K562 (cell line): ENCODE results near the gene ATP13A1. TPM values are rescaled to one million over a fixed set of nuclear protein-coding genes. Genes with fewer than 3 reads are reported as not detected.

Source experiments
- ATAC-seq: fragments of 200-7000 bp; cut with Tn5 transposase; 3 replicates; pipeline ENCODE4 v1.9.1; 2020; ENCODE audit warnings: moderate library complexity
- BruUV-seq: library from RNA; stranded (reverse); fragments of 400-500 nt; replicated peaks from 2 replicates; lab custom pipeline; 2021; lab: Mats Ljungman, UMichigan
- CTCF ChIA-PET: fragments of 300-600 bp; formaldehyde crosslinking; extraction: SDS; loops from one replicate; lab custom pipeline; 2021; ENCODE audit warnings: low intra/inter-chr PET ratio; lab: Yijun Ruan, JAX
- POLR2A ChIA-PET: fragments of 300-600, 350-650 bp; sonication (Branson Sonifier 250); formaldehyde crosslinking; extraction: SDS; loops from one replicate; lab custom pipeline; 2021; ENCODE audit warnings: antibody characterized with exemption, inconsistent platforms; lab: Yijun Ruan, JAX
- DNase-seq, 4 experiments: peaks; one replicate each; pipeline versions ENCODE4 v3.0.0 to v3.0.0-alpha.2; 2011 to 2018; ENCODE audit warnings: low spot score in 3 of 4, mixed read lengths in 3 of 4; ENCODE audit errors: extremely low read depth in 1 of 4
- FAIRE-seq: peaks from 2 replicates; lab custom pipeline; 2011; peaks lifted over from hg19 to GRCh38; lab: Jason Lieb, UNC
- H2AFZ ChIP-seq: 2 replicates; pipeline ENCODE4 v1.6.0; 2011; ENCODE audit warnings: low read depth, low read length, control low read depth, inconsistent platforms
- H3K27ac ChIP-seq: fragments of 200-600 bp; 3 replicates; pipeline ENCODE4 v1.8.0; 2011; ENCODE audit warnings: low read depth, mild to moderate bottlenecking, control low read depth, inconsistent platforms, low read length, moderate library complexity, mixed read lengths; ENCODE audit errors: extremely low read depth
- H3K27me3 ChIP-seq, 2 experiments: fragments of 300-600 bp in 1 of 2; 2 replicates in 1 of 2; 3 replicates in 1 of 2; pipeline versions ENCODE4 v1.6.0 to v1.8.0; 2011; ENCODE audit warnings: inconsistent platforms in 2 of 2, low read length in 2 of 2, mild to moderate bottlenecking in 1 of 2, mixed read lengths in 1 of 2, moderate library complexity in 1 of 2; ENCODE audit not compliant: control insufficient read depth in 2 of 2, insufficient read depth in 2 of 2
- H3K36me3 ChIP-seq: fragments of 300-600 bp; 3 replicates; pipeline ENCODE4 v1.8.0; 2011; ENCODE audit warnings: mild to moderate bottlenecking, low read length, inconsistent platforms; ENCODE audit not compliant: control insufficient read depth, insufficient read depth
- H3K4me1 ChIP-seq, 2 experiments: fragments of 200-600 bp in 1 of 2; replicated peaks in 1 of 2; 2 replicates in 1 of 2; 3 replicates in 1 of 2; pipeline versions ENCODE4 v1.5.1 to v1.8.0; 2011; ENCODE audit warnings: inconsistent platforms in 2 of 2, low read length in 2 of 2, mild to moderate bottlenecking in 1 of 2, mixed read lengths in 1 of 2, moderate library complexity in 1 of 2; ENCODE audit not compliant: control insufficient read depth in 2 of 2, insufficient read depth in 2 of 2
- H3K4me2 ChIP-seq: 2 replicates; pipeline ENCODE4 v1.6.1; 2011; ENCODE audit warnings: low read length, control low read depth, inconsistent platforms, mixed read lengths; ENCODE audit not compliant: insufficient read depth
- H3K4me3 ChIP-seq: fragments of 200-600 bp; sonication (generic), shearing (Covaris generic); 2 replicates; pipeline ENCODE4 v1.5.1; 2016; ENCODE audit warnings: control low read depth, inconsistent platforms
- H3K79me2 ChIP-seq: fragments of 200-600 bp; 3 replicates; pipeline ENCODE4 v1.8.0; 2011; ENCODE audit warnings: low read length, inconsistent platforms; ENCODE audit not compliant: control insufficient read depth, insufficient read depth
- H3K9ac ChIP-seq, 2 experiments: 2 replicates each; pipeline versions ENCODE4 v1.6.0 to v1.6.1; 2011; ENCODE audit warnings: low read depth in 2 of 2, low read length in 2 of 2, control low read depth in 1 of 2, inconsistent platforms in 1 of 2, mild to moderate bottlenecking in 1 of 2, mixed read lengths in 1 of 2; ENCODE audit not compliant: insufficient read depth in 1 of 2
- H3K9me1 ChIP-seq: one replicate; pipeline ENCODE4 v1.6.0; 2011; ENCODE audit warnings: inconsistent platforms, mild to moderate bottlenecking, low read length, moderate library complexity; ENCODE audit not compliant: control insufficient read depth, insufficient read depth
- H3K9me3 ChIP-seq: replicated peaks from 2 replicates; pipeline ENCODE4 v1.5.1; 2011; ENCODE audit warnings: low read depth, low read length, inconsistent platforms; ENCODE audit not compliant: control insufficient read depth, insufficient read depth
- H4K20me1 ChIP-seq: replicated peaks from 2 replicates; pipeline ENCODE4 v1.6.1; 2011; ENCODE audit warnings: low read length, inconsistent platforms, mixed read lengths; ENCODE audit not compliant: control insufficient read depth, insufficient read depth
- ATF3 ChIP-seq, 2 experiments: fragments of 450-650 bp in 1 of 2; sonication (generic) in 1 of 2; formaldehyde crosslinking in 1 of 2; IDR thresholded peaks in 1 of 2; conservative IDR thresholded peaks in 1 of 2; 2 replicates each; pipeline versions ENCODE4 v1.6.1 to v1.8.1; 2016 to 2023; ENCODE audit warnings: mild to moderate bottlenecking in 2 of 2, moderate library complexity in 2 of 2, inconsistent platforms in 1 of 2, missing genetic modification reagents in 1 of 2
- ATF7 ChIP-seq: fragments of 450-650 bp; IDR thresholded peaks from 2 replicates; pipeline ENCODE4 v1.7.1; 2014; ENCODE audit warnings: mild to moderate bottlenecking, moderate library complexity
- BACH1 ChIP-seq: fragments of 200-800 bp; sonication (Bioruptor generic); IDR thresholded peaks from 2 replicates; pipeline ENCODE4 v1.6.1; 2016; ENCODE audit warnings: missing genetic modification characterization, missing compliant biosample characterization
- BRF1 ChIP-seq: IDR thresholded peaks from 3 replicates; pipeline ENCODE4 v1.6.1; 2011; ENCODE audit warnings: borderline replicate concordance, mild to moderate bottlenecking; ENCODE audit not compliant: insufficient read length; ENCODE audit errors: extremely low read depth
- CTBP1 ChIP-seq: fragments of 450-650 bp; IDR thresholded peaks from 2 replicates; pipeline ENCODE4 v1.6.1; 2016; ENCODE audit warnings: borderline replicate concordance
- DACH1 ChIP-seq: fragments of 450-650 bp; IDR thresholded peaks from 2 replicates; pipeline ENCODE4 v1.6.1; 2018; ENCODE audit not compliant: partially characterized antibody
- FOSL1 ChIP-seq: fragments of 200-800 bp; sonication (Bioruptor generic); conservative IDR thresholded peaks from 2 replicates; pipeline ENCODE4 v1.6.1; 2016; ENCODE audit warnings: missing genetic modification characterization, missing compliant biosample characterization
- HDAC6 ChIP-seq: IDR thresholded peaks from 2 replicates; pipeline ENCODE4 v1.6.1; 2012; ENCODE audit warnings: low read depth, mild to moderate bottlenecking, control low read depth, inconsistent platforms, low read length, moderate library complexity
- JUNB ChIP-seq: fragments of 450-650 bp; formaldehyde crosslinking; conservative IDR thresholded peaks from 2 replicates; pipeline ENCODE4 v1.4.0; 2020; ENCODE audit warnings: mild to moderate bottlenecking
- KLF13 ChIP-seq: fragments of 450-650 bp; IDR thresholded peaks from 2 replicates; pipeline ENCODE4 v1.6.1; 2016; ENCODE audit warnings: missing genetic modification characterization, low read depth, mild to moderate bottlenecking, missing compliant biosample characterization, moderate library complexity, borderline replicate concordance
- LARP7 ChIP-seq: fragments of 450-650 bp; IDR thresholded peaks from 2 replicates; pipeline ENCODE4 v1.6.1; 2016
- NCOA1 ChIP-seq: fragments of 450-650 bp; IDR thresholded peaks from 2 replicates; pipeline ENCODE4 v1.6.1; 2016; ENCODE audit warnings: low read depth
- PCBP1 ChIP-seq: fragments of 200-400 bp; formaldehyde crosslinking; IDR thresholded peaks from 2 replicates; pipeline ENCODE4 v1.6.1; 2018; ENCODE audit warnings: mild to moderate bottlenecking, low read depth, low read length; ENCODE audit not compliant: poor library complexity, severe bottlenecking
- PHF21A ChIP-seq: fragments of 450-650 bp; IDR thresholded peaks from 2 replicates; pipeline ENCODE4 v1.6.1; 2017; ENCODE audit warnings: low read depth, borderline replicate concordance
- PTBP1 ChIP-seq: fragments of 200-400 bp; formaldehyde crosslinking; IDR thresholded peaks from 2 replicates; pipeline ENCODE4 v1.6.1; 2017; ENCODE audit warnings: low read depth, low read length
- SOX6 ChIP-seq: fragments of 450-650 bp; IDR thresholded peaks from 2 replicates; pipeline ENCODE4 v1.6.1; 2014; ENCODE audit warnings: mild to moderate bottlenecking
- SRSF3 ChIP-seq: fragments of 200-400 bp; formaldehyde crosslinking; IDR thresholded peaks from 2 replicates; pipeline ENCODE4 v1.6.1; 2016; ENCODE audit warnings: mild to moderate bottlenecking, low read length, moderate library complexity; ENCODE audit not compliant: insufficient read depth
- STAT6 ChIP-seq: sonication (generic); formaldehyde crosslinking; IDR thresholded peaks from 2 replicates; pipeline ENCODE4 v1.8.1; 2023; ENCODE audit warnings: mild to moderate bottlenecking, missing genetic modification reagents
- TEAD1 ChIP-seq, 2 experiments: fragments of 450-650 bp in 1 of 2; sonication (generic) in 1 of 2; formaldehyde crosslinking; IDR thresholded peaks; 2 replicates each; pipeline versions ENCODE4 v1.4.0 to v1.8.0; 2020 to 2022; ENCODE audit warnings: mild to moderate bottlenecking in 2 of 2, missing genetic modification reagents in 1 of 2
- ZKSCAN8 ChIP-seq: fragments of 200-800 bp; sonication (Bioruptor generic); IDR thresholded peaks from 2 replicates; pipeline ENCODE4 v1.6.1; 2016; ENCODE audit warnings: missing genetic modification characterization, missing compliant biosample characterization
- ZNF551 ChIP-seq: fragments of 250-450 bp; sonication (Bioruptor Pico); IDR thresholded peaks from 2 replicates; pipeline ENCODE4 v1.5.0; 2021; ENCODE audit warnings: mild to moderate bottlenecking, moderate library complexity
- ZNF57 ChIP-seq: fragments of 450-650 bp; formaldehyde crosslinking; IDR thresholded peaks from 2 replicates; pipeline ENCODE4 v1.4.0; 2020; ENCODE audit warnings: mild to moderate bottlenecking, moderate library complexity
- WGBS: fragments of 100-300 bp; shearing (Covaris generic); methylation state at CpG from one replicate; pipeline ENCODE4 v1.1.6; 2016; ENCODE audit warnings: low coverage, mixed read lengths; ENCODE audit not compliant: insufficient coverage; ENCODE audit errors: missing lambda C conversion rate; 5-methylcytosine and 5-hydroxymethylcytosine counted together
- in situ Hi-C: fragments of 300-500 bp; cut with MboI; formaldehyde crosslinking; loops from 4 replicates; pipeline ENCODE4 v1.15.0; 2018; ENCODE audit warnings: inconsistent platforms, mixed read lengths
- intact Hi-C: fragments of 100-400 bp; cut with micrococcal nuclease; formaldehyde crosslinking; loops from 2 replicates; pipeline ENCODE4 v1.14.2; 2022
- polyA plus RNA-seq, 8 experiments: library from polyadenylated mRNA; depleted of rRNA in 4 of 8; stranded (reverse) in 5 of 8; unstranded in 3 of 8; fragments of >200 nt; fragmentation: Nextera tagmentation in 2 of 8; fragmentation: Illumina TruSeq in 1 of 8; extraction: Ambion mirVana in 2 of 8; extraction: Trizol in 1 of 8; gene quantifications; 2 replicates each; pipeline versions ENCODE4 v1.2.1 to v1.2.3, GENCODE V29; 2011 to 2014; ENCODE audit warnings: inconsistent platforms in 1 of 8, missing spikeins in 1 of 8
- total RNA-seq, 7 experiments: library from RNA; depleted of rRNA in 6 of 7; stranded (reverse); fragments of >200 nt in 6 of 7; fragmentation: Illumina TruSeq in 2 of 7; extraction: Trizol in 2 of 7; gene quantifications; 2 replicates each; pipeline versions ENCODE4 v1.2.1 to v1.2.3, GENCODE V29; 2011 to 2021; ENCODE audit warnings: low replicate concordance in 1 of 7

Gene ATP13A1
- total and polyA plus RNA-seq, 9 of the 15 experiments (the other 6 are each of a cell fraction or from before 2014, with no cell fraction given) = 0.90 to 83.8 (median 23.1) TPM

- no peak overlapping the region for H3K4me3 ChIP-seq
- peaks cover 4% of the 10 kb centered on the region for H3K9me1 ChIP-seq
- WGBS = 15% methylated on average over 1 of the region's 1 CpG
- ChIA-PET POLR2A (interaction anchor here (0.6 to 1.8 kb wide), 2 partner anchors 11 to 78 kb away, joined by 3 to 5 read pairs; no protein-coding TSS in a partner anchor), CTCF (no interaction called here)
- peaks cover 3 to 6% of the 10 kb centered on the region in 2 experiments; a peak in 1 of 5 replicates for H3K4me1 ChIP-seq
- no peaks in the 10 kb centered on the region for H3K9me3 ChIP-seq
- no peaks in the 10 kb centered on the region for H3K79me2 ChIP-seq
- no peaks in the 10 kb centered on the region for H3K36me3 ChIP-seq
- no peak overlapping the region for H2AFZ ChIP-seq
- no peaks in the 10 kb centered on the region for H3K27me3 ChIP-seq
- FAIRE-seq (peak; percentile 63), ATAC-seq (peak; percentile 42), DNase-seq (peak in 1 of 4 experiments; percentile 13)
- no peak overlapping the region; a peak in 1 of 4 replicates for H3K9ac ChIP-seq
- intact Hi-C loops (no loop called here), in situ Hi-C loops (no loop called here)
- H3K4me2 ChIP-seq = no peak overlapping the region
- 0 out of 3 replicates have a peak overlapping the region, but pooled peaks have one; percentile 21 for H3K27ac ChIP-seq
- BruUV-seq = no TSS peak
- no peaks in the 10 kb centered on the region for H4K20me1 ChIP-seq
- TF ChIP-seq ATF3 (IDR thresholded peaks at IDR 0.05) = peak; percentile 72
- no peak for TF ChIP-seq ATF3 (CRISPR knock-in tag; conservative IDR thresholded peaks at IDR 0.05)
- no peak for TF ChIP-seq PTBP1
- TF ChIP-seq JUNB (CRISPR knock-in tag) = no peak
- no peak for TF ChIP-seq ZNF551 (CRISPR knock-in tag)
- TF ChIP-seq ZKSCAN8 (CRISPR knock-in tag) = no peak
- no peak for TF ChIP-seq SOX6
- no peak for TF ChIP-seq TEAD1 (CRISPR knock-in tag; IDR thresholded peaks at IDR 0.05)
- no peak for TF ChIP-seq PHF21A
- no peak for TF ChIP-seq ATF7
- TF ChIP-seq BRF1 = no peak
- peak; percentile 41; the same call in 1 of the 2 replicates for TF ChIP-seq FOSL1 (tag)
- TF ChIP-seq LARP7 = no peak
- no peak for TF ChIP-seq BACH1
- TF ChIP-seq STAT6 = no peak
- no peak for TF ChIP-seq DACH1
- 0 out of 2 replicates have a peak, but pooled peaks have one; percentile 26 for TF ChIP-seq CTBP1
- TF ChIP-seq NCOA1 = no peak
- no peak for TF ChIP-seq PCBP1
- no peak for TF ChIP-seq KLF13 (tag)
- no peak for TF ChIP-seq HDAC6
- TF ChIP-seq SRSF3 = no peak
- no peak for TF ChIP-seq ZNF57 (CRISPR knock-in tag)
These were observed 57.5 kb downstream of the ATP13A1 start for GRCh38 chr19:19606021-19606420.
